Occipital lobe (tissue), 2 donors: Measurements from ENCODE around the gene GAPVD1. TPM values are rescaled to one million over a fixed set of nuclear protein-coding genes. Genes with fewer than 3 reads are reported as not detected.
"Not testable (repeated sequence)": the region's sequence is repeated elsewhere in the genome, so short reads cannot be mapped to it uniquely, and the experiment has no call there.

Experiments
- DNase-seq: peaks from one replicate; lab custom pipeline; 2025; lab: John Stamatoyannopoulos, UW
- total RNA-seq: library from RNA; depleted of rRNA; stranded (reverse); fragments of >200 nt; gene quantifications from one replicate; pipeline ENCODE4 v1.2.3, GENCODE V29; 2014

GAPVD1 gene
- total RNA-seq, 1 donor from 2014 or later, result 81.6 TPM

DNA sequence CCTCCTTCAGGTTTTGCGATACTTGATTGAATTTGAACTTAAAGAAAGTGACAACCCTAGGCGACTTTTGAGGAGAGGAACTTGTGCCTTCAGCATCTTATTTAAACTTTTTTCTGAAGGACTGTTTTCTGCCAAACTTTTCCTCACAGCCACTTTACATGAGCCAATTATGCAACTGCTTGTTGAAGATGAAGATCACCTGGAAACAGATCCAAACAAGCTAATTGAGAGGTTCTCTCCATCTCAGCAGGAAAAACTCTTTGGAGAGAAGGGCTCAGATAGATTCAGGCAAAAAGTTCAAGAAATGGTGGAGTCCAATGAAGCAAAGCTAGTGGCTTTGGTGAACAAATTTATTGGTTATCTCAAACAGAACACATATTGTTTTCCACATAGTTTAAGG, 40.6 kb downstream of the GAPVD1 start:
- no peak for DNase-seq

DNA sequence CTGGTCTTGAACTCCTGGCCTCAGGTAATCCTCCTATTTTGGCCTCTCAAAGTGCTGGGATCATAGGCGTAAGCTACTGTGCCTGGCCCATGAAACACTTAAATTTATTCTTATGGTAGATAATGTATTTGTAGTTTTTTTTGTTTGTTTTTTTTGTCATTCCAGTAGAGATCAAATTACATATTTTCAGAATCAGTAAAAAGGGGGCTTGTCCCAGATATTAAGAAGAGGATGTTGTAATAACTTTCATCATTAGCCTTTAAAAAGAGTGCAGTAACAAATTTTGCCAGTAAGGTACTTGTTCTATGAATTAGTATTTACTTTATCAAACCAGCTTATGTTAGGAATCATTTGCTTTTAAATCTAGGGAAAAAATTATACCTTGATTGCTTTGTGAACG, 42.6 kb downstream of the GAPVD1 start:
- DNase-seq, result no peak

DNA sequence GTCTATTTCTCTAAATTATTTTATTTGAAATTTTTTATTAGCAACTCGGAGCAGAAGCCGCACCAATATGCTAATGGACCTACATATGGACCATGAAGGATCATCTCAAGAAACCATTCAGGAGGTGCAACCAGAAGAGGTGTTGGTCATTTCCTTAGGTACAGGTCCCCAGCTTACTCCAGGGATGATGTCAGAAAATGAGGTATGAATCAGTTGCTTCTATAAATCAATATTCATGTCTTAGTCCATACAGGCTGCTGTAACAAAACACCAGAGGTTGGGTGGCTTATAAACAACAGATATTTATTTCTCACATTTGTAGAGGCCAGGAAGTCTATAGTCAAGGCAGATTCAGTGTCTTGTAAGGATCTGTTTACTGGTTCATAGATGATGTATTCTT, 50.8 kb downstream of the GAPVD1 start:
- DNase-seq, result no peak

DNA sequence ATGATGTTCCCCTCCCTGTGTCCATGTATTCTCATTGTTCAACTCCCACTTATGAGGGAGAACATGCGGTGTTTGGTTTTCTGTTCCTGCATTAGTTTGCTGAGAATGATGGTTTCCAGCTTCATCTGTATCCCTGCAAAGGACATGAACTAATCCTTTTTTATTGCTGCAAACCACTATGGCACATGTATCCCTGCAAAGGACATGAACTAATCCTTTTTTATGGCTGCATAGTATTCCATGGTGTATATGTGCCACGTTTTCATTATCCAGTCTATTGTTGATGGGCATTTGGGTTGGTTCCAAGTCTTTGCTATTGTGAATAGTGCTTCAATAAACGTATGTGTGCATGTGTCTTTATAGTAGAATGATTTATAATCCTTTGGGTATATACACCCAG, 54.7 kb downstream of the GAPVD1 start:
- DNase-seq, result not testable (repeated sequence)

DNA sequence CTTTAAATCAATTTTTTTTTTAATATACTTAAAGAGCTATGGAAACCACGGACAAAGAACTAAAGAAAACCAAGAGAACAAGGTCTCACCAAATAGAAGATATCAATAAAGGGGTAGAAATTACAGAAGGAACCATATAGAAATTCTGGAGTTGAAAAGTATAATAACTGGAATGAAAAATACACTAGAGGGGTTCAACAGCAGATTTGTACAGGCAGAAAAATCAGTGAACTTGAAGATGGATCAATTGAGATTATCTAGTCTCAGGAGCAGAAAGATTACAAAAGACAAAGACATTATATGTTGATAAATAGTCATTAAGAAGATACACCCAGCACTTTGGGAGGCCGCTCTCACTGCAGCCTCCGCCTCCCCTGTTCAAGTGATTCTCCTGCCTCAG, 56.1 kb downstream of the GAPVD1 start:
- no peak for DNase-seq

DNA sequence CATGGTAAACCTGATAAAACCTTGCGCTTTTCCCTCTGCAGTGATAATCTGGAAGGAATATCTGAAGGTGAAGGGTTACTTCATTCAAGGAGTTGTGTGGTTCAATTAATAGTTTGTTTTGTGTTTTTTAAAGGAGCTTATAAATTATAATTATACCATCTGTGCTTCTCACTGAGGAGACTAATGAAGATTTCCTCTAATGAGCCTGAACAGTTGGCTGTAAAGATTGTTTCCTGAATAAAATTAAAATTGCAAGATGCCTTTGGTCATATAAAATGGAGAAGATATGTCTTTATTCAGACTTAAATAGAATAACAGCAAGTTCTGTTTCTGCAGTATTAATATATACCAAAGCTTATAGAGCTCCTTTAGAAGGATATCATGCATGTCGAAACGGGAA, 59.9 kb downstream of the GAPVD1 start:
- no peak for DNase-seq

DNA sequence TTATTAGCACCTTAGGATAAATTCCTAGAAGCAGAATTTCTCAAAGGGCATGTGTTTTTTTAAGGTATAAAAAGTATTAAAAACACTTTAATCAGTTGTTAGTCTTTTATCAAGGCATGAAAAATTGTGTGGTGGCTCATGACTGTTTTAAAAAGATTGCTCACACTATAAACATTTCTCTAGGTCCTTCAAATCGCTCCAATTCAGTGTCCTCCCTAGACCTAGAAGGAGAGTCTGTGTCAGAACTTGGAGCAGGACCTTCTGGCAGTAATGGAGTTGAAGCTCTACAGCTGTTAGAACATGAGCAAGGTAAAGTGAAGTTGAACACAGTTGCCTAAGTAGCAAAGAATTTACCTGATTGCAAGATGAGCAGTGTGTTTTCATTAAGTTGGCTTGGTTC, 62.0 kb downstream of the GAPVD1 start:
- DNase-seq, result no peak

DNA sequence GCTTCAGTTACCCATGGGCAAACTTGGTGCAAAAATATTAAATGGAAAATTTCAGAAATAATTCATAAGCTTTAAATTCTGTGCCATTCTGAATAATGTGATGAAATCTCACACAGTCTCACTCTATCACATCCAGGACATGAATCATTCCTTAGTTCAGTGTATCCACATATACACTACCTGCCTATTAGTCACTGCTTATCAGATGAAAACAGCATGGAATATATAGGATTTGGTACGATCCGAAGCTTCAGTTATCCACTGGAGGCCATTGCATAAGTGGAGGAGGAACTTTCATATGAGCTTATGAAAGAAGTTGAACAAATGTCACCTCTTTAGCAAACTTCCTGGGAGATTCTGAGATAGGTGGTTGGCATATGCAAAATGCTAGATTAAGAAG, 64.2 kb downstream of the GAPVD1 start:
- DNase-seq, result no peak

DNA sequence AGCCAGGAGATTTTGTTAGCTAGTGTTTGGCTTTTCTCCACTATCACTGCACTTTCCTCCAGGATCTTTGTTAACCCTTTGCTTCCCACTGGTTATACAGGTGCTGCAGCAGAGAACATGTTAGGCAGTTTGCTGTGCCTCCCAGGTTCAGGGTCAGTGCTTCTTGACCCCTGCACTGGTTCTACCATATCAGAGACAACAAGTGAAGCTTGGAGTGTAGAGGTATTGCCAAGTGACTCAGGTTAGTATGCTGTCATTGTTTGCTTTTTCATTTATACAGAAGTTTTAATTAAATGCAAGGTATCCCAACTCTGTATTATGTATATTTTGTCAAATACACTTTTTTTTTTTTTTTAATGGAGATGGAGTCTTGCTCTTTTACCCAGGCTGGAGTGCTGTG, 68.4 kb downstream of the GAPVD1 start:
- no peak for DNase-seq

DNA sequence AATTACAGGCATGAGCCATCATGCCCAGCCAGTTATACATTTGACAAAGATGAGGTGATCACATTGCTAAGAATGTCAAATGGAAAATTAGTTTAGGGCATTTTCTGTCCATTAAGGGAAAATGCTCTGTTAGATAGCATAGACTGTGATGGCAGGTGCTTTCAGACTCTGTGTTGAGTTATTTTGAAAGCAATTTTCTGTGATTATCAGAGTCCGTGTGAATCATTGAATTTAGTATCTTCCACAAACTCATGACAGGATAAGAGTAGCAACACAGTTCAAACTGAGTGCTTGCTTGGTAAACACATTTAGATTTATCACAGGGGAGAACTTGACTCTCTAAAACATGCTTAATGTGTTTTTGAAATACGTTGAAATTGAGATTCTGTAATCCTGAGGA, 69.0 kb downstream of the GAPVD1 start:
- DNase-seq, result no peak

DNA sequence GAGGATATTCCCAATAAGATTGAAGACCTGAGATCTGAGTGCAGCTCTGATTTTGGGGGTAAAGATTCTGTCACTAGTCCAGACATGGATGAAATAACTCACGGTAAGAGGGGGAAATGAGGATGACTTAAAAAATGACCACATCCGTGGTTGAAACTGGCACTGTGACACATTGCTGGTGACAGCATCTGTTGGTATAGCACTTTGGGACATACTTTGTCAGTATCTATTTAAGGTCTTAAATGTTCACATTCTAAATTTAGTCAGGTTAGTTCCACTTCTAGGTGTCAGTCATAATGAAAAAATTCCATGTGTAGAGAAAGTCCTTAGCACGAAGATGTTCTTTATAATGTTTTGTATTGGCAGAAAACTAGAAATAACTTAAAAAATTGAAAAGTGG, 70.9 kb downstream of the GAPVD1 start:
- DNase-seq, result no peak

DNA sequence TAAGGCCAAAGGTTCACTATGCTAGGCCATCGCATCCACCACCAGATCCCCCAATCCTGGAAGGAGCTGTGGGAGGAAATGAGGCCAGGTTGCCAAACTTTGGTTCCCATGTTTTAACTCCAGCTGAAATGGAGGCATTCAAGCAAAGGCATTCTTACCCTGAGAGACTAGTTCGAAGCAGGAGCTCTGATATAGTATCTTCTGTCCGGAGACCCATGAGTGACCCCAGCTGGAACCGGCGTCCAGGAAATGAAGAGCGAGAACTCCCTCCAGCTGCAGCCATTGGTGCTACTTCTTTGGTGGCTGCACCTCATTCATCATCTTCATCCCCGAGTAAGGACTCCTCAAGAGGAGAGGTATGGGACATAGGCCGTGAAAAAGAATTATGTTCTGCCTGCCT, 75.6 kb downstream of the GAPVD1 start:
- DNase-seq, result no peak

DNA sequence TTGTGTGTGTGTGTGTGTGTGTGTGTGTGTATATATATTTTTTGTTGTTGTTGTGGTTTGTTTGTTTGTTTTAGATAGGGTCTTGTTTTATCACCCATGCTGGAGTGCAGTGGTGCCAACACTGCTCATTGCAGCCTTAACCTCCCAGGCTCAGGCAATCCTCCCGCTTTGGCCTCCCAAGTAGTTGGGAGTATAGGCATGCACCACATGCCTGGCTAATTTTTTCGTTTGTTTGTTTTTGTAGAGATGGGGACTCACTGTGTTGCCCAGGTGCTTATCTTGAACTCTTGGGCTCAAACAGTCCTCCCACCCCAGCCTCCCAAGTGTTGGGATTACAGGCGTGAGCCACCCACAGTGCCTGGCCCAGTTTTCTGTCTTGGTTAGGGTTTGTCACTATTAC, 77.3 kb downstream of the GAPVD1 start:
- DNase-seq, result no peak

DNA sequence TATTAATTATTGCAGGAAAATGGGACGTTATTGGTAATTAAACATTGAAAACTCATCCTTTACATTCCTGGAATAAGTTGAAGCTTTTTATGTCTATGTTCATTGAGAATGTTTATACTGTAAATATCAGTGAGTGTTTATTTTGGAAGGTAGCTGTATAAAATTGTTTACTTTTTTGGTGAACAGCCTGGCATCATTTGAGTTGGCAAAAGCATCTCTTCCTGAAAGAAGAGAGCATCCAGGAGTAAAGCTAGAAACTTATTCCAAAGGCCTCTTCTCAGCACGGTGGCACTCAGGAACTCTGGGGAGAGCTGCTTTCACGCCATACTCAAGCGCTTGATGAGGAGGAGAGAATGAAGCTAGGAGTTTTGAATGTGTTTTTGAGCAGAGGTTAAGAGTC, 79.9 kb downstream of the GAPVD1 start:
- no peak for DNase-seq

DNA sequence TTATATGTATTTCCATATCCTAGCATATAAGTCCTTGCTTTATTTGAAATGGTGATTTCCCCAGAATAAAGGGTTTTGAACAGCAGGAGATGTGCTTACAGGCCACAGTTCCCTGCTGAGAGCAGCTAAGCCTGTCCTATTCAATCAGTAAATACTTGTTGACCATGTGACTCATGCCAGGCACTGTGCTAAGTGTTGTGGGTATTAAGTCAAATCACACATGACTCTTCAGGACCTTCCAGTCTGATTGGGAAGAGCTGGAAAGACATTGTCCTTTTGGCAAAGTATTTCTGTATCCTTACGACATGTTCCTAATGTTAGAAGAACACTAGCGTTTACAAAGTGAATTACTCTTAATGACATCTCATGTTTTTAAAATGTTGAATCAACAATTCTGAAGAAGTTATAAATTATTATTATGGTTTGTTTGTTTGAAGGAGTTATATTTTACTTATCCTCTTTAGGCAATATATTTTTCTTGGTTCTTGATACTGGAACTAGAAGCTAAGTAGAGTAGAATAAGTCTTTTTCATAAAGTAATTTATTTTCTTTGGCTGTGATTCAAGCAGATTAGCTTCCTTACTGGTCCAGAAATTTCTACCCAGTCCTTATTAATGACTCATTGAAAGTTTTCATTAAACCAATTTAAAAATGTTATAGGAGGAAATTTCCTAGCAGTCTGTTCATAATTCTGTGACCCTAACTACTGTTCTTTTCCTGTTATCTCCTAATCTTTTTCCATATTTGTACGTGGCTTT, 82.1 kb downstream of the GAPVD1 start:
- DNase-seq, result no peak

DNA sequence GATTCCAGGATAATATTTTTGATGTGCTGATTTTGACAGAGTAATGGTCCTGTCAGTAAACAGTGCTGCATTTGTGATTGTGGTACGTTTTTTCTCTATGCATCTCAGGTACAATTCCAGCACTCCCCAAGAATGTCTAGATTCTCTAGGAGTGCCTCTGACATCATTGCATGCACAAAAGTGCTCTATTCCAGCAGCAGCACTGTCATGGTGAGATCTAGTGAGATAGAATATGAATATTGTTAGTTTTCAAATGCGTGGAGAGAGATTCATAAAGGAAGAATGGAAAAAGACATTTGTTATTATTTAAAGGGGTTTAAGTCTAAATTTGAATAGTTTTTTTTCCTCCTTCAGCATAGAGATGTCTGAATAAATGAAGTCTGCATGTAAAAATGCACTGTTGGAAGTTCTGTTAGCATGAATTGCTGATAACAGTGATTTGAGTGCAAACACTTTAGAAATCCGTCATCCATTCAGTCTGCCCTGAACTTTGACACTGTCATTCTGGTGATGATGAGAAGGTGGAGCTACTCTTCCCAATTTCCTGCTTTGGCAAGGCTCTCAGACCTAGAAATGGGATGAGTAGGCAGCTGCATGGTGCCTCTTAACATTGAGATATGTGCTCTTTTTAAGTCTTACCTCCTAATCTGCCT, 84.6 kb downstream of the GAPVD1 start:
- DNase-seq, result no peak

DNA sequence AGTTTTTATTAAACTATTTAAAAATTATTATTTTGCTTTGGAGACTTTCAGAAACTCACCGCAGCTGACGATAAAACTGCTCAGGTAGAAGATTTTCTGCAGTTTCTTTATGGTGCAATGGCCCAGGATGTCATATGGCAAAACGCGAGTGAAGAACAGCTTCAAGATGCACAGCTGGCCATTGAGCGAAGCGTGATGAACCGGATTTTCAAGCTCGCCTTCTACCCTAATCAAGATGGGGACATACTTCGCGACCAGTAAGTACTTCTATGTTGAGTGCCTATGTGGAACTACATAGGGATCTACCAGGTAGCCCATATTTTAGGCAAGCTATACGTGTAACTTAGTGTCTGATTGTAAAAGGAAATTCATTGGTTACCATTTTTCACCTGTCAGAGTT, 94.0 kb downstream of the GAPVD1 start:
- no peak for DNase-seq

DNA sequence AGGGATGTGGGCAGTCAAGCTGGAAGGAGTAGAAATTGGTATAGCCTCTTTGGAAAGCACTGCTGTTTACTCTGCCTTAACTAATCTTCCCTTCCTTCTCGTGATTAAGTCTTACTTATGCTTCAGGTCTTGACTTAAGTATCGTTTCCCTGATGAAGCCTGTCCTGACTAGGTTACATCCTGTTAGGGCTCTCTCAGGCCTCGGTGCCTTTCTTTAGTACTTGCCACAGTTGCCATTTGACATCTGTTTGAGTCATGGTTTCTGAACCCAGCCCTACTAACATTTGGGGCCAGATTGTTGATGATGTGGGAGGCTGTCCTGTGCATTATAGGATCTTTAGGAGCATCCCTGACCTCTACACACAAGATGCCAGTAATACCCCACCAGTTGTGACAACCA, 94.4 kb downstream of the GAPVD1 start:
- DNase-seq, result no peak

DNA sequence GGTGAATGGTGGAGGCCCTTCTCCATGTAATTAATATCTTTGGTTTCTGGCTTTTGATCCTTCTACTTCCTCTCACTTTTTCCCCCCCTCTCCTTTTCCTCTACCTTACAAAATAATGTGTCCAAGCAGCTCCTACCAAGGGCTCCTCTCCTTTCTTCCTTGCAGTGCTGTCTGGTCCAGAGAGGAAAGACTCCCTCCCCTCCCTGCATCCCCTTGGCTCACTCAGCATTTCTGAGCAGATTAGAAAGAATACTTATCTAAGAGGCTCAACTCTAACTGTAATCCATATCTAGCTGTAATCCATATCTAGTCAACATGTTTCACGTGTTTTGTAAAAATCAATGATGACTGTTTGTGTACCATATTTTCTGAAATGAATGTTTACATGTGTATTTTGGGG, 97.4 kb downstream of the GAPVD1 start:
- no peak for DNase-seq

DNA sequence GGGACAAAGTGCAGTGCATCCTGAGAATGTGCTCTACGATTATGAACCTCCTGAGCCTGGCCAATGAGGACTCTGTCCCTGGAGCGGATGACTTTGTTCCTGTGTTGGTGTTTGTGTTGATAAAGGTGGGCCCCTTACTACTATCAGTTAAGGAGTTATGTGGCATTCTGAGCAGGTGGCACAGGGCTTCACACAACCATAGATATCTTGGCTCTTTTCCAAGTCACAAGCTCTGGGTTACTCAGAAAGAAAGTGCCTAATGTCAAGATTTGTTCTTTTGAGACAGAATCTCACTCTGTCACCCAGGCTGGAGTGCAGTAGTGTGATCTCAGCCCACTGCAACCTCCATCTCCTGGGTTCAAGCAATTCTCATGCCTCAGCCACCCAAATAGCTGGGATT, 99.0 kb downstream of the GAPVD1 start:
- DNase-seq, result no peak

DNA sequence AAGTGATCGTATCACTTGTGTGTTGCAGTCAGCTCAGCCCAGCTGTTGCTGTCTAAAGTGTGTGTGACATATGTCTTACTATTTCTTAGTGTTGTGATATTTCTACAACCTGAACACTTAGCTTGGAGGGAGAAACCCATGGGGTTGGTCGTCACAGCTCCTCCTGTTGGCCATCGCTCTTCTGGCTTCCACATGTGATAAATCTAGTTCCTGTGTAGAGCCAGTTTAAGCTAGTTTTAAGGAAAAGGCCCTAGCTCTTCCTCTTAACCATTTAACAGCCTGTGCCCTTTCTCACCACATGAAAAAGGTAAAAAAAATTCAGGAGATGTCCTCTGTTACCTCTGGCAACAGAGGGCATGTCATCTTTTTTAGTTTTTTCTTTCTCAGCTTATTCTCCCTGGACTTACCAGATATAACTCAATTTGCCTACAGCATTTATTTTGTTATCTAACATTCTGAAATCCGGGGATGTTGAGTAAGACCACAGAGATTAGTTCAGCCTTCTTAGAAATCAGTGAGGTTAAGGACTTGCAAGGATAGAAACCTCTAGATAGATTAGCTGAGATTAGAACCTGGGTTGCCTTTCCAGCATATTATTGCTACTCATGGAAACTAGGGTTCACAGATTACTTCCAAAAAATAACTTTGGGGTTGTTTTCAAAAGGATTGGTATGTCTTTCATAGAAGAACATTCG, 100.4 kb downstream of the GAPVD1 start:
- DNase-seq, result no peak

DNA sequence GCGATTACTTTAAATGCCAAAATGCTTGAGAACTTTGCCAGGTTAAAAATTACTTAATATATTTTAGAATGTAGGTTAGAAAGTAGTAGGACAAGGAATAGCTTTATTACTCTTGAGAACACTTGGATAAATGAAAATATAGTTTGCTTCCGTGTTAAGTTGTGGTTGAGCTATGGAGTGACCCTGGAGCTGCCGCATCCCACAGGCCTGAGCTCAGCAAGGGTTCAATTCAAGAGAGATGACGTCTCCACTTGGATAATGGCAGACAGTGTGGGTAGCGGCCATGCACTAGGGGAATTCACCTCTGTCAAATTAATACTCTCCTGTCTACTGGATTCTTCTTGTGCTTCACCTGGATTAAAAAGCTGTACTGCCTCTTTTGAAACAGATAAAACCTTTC, 105.0 kb downstream of the GAPVD1 start:
- DNase-seq, result no peak

DNA sequence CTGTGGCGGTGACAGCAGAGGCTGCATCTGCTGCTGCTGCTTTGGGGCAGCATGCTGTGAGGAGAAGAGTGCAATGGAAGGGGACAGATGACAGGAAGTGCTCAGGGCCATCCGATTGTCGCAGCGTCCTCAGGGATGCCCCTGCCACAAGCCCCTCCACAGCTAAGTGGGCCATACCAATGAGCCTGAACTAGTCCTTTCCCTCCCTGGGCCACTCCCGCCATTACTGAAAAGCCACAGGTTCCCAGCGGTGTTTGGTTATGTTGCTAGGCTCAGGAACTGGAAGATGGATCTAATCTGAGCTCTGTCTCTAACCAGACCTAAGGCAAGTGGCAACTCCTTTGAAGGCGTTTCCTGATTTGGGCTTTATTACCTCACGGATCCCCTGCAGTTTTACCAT, 109.2 kb downstream of the GAPVD1 start:
- no peak for DNase-seq
